Karpas-422 (cell line): Measurements from ENCODE around the gene PRSS35. TPM values are rescaled to one million over a fixed set of nuclear protein-coding genes. Genes with fewer than 3 reads are reported as not detected.

Experiments used
- DNase-seq: peaks from one replicate; pipeline ENCODE4 v3.0.0-alpha.2; 2015
- H2AFZ ChIP-seq: fragments of 200-600 bp; sonication (generic); 2 replicates; pipeline ENCODE4 v1.6.1; 2014; ENCODE audit warnings: antibody characterized with exemption, low read length, mixed read lengths
- H3K27ac ChIP-seq: fragments of 200-600 bp; sonication (generic); 2 replicates; pipeline ENCODE4 v1.5.1; 2014; ENCODE audit warnings: mild to moderate bottlenecking, low read length, moderate library complexity
- H3K27me3 ChIP-seq: fragments of 200-600 bp; sonication (generic); 2 replicates; pipeline ENCODE4 v1.6.1; 2014; ENCODE audit warnings: low read length, mixed read lengths
- H3K36me3 ChIP-seq: fragments of 200-600 bp; sonication (generic); 2 replicates; pipeline ENCODE4 v1.6.1; 2014; ENCODE audit warnings: low read length, mixed read lengths; ENCODE audit not compliant: insufficient read depth
- H3K4me1 ChIP-seq: fragments of 200-600 bp; sonication (generic); 2 replicates; pipeline ENCODE4 v1.6.1; 2014; ENCODE audit warnings: mild to moderate bottlenecking, low read length, mixed read lengths
- H3K4me2 ChIP-seq: fragments of 200-600 bp; sonication (generic); 2 replicates; pipeline ENCODE4 v1.6.1; 2014; ENCODE audit warnings: low read length, low read depth, mild to moderate bottlenecking; ENCODE audit not compliant: poor library complexity, severe bottlenecking
- H3K4me3 ChIP-seq: fragments of 200-600 bp; sonication (generic); 2 replicates; pipeline ENCODE4 v1.5.1; 2014; ENCODE audit warnings: mild to moderate bottlenecking, antibody characterized with exemption, low read length, mixed read lengths
- H3K79me2 ChIP-seq: fragments of 200-600 bp; sonication (generic); 2 replicates; pipeline ENCODE4 v1.6.1; 2014; ENCODE audit warnings: mild to moderate bottlenecking, low read length, mixed read lengths
- H3K9ac ChIP-seq: fragments of 200-600 bp; sonication (generic); 2 replicates; pipeline ENCODE4 v1.6.0; 2014; ENCODE audit warnings: low read length
- H3K9me2 ChIP-seq: fragments of 200-600 bp; sonication (generic), shearing (Covaris generic); replicated peaks from 2 replicates; pipeline ENCODE4 v1.6.0; 2014; ENCODE audit warnings: mild to moderate bottlenecking, low read length, moderate library complexity; ENCODE audit not compliant: insufficient read depth
- H3K9me3 ChIP-seq: fragments of 300-700, 200-600 bp; sonication (generic); 2 replicates; pipeline ENCODE4 v1.6.1; 2014; ENCODE audit warnings: low read length, mixed read lengths
- H4K20me1 ChIP-seq: fragments of 200-600 bp; sonication (generic); 2 replicates; pipeline ENCODE4 v1.6.1; 2014; ENCODE audit warnings: mild to moderate bottlenecking, antibody characterized with exemption, low read length, low read depth; ENCODE audit not compliant: insufficient read depth
- total RNA-seq: library from RNA; depleted of rRNA; stranded (reverse); fragments of >200 nt; shearing (Covaris generic); gene quantifications from 2 replicates; pipeline ENCODE4 v1.2.3, GENCODE V29; 2014; ENCODE audit warnings: low replicate concordance; rRNA removed

PRSS35 gene
- total RNA-seq = not detected in 2 replicates

- Histone ChIP-seq H3K9ac (no peak within 1 kb of the TSS), H2AFZ (no peak within 1 kb of the TSS)
- DNase-seq = no peak
Measured at GRCh38 chr6:83511901-83512681, at the start of gene PRSS35. Gene PRSS35 (plus strand): TSS chr6:83512534. CDS start chr6:83523442, 10,908 bp downstream.

DNA sequence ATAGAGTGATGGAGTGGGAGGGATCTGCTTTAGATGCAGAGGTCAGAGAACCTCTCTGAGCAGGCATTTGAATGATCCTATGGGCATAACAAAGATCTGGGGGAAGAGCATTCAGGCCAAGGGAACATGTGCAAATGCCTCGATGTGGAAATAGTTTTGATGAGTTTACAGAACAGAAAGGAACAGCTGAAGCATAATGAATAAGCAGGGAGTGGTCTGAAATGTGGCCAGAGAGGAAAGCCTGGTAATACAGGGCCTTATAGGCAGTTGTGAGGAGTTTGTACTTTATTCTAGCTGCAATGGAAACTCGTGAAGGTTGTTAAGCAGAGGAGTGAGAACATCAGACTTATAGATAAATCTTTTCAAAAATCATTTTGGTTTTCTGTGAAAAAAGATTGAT lies 48.4 kb upstream of the PRSS35 start:
- H3K9me3 ChIP-seq = no peaks in the 10 kb centered on the region
- no peak for DNase-seq
- no peaks in the 10 kb centered on the region for H4K20me1 ChIP-seq
- H3K27ac ChIP-seq = no peak overlapping the region
- H3K9me2 ChIP-seq = no peaks in the 10 kb centered on the region
- H3K9ac ChIP-seq = no peak overlapping the region
- no peaks in the 10 kb centered on the region for H3K36me3 ChIP-seq
- no peak overlapping the region for H3K4me3 ChIP-seq
- no peaks in the 10 kb centered on the region for H3K79me2 ChIP-seq
- H2AFZ ChIP-seq = no peak overlapping the region
- H3K4me1 ChIP-seq = no peaks in the 10 kb centered on the region
- H3K4me2 ChIP-seq = no peak overlapping the region
- no peaks in the 10 kb centered on the region for H3K27me3 ChIP-seq

More at GRCh38 chr6:83511901-83512681, at the start of gene PRSS35:
- Histone ChIP-seq H3K4me2 (no peak within 1 kb of the TSS), H4K20me1 (no peaks in the 10 kb centered on the region), H3K36me3 (no peaks in the 10 kb centered on the region), H3K27ac (no peak within 1 kb of the TSS), H3K4me1 (no peaks in the 10 kb centered on the region), H3K27me3 (no peaks in the 10 kb centered on the region), H3K79me2 (no peaks in the 10 kb centered on the region), H3K9me3 (no peaks in the 10 kb centered on the region), H3K4me3 (no peak within 1 kb of the TSS), H3K9me2 (no peaks in the 10 kb centered on the region)

- H4K20me1 ChIP-seq = no peaks in the 10 kb centered on the region
- H3K79me2 ChIP-seq = no peaks in the 10 kb centered on the region
- no peak overlapping the region for H3K4me2 ChIP-seq
- H3K4me1 ChIP-seq = no peaks in the 10 kb centered on the region
- H3K9me2 ChIP-seq = no peaks in the 10 kb centered on the region
- H3K27me3 ChIP-seq = no peaks in the 10 kb centered on the region
- no peaks in the 10 kb centered on the region for H3K9me3 ChIP-seq
- no peak overlapping the region for H3K9ac ChIP-seq
- no peak overlapping the region for H3K4me3 ChIP-seq
- H3K27ac ChIP-seq = no peak overlapping the region
- no peak for DNase-seq
- no peaks in the 10 kb centered on the region for H3K36me3 ChIP-seq
- no peak overlapping the region for H2AFZ ChIP-seq
Measured at GRCh38 chr6:83464381-83465140, 47.8 kb upstream of the PRSS35 start.

- H3K9ac ChIP-seq = no peak overlapping the region
- H3K79me2 ChIP-seq = no peaks in the 10 kb centered on the region
- no peak overlapping the region for H3K27ac ChIP-seq
- no peaks in the 10 kb centered on the region for H3K27me3 ChIP-seq
- H4K20me1 ChIP-seq = no peaks in the 10 kb centered on the region
- no peak overlapping the region for H3K4me2 ChIP-seq
- H2AFZ ChIP-seq = no peak overlapping the region
- no peaks in the 10 kb centered on the region for H3K9me3 ChIP-seq
- H3K9me2 ChIP-seq = no peaks in the 10 kb centered on the region
- DNase-seq = no peak
- H3K4me3 ChIP-seq = no peak overlapping the region
- H3K36me3 ChIP-seq = no peaks in the 10 kb centered on the region
- H3K4me1 ChIP-seq = no peaks in the 10 kb centered on the region
Measured at GRCh38 chr6:83466328-83466727, 46.0 kb upstream of the PRSS35 start.

- Histone ChIP-seq H3K36me3 (no peaks in the 10 kb centered on the region), H2AFZ (peak overlapping the region; percentile 43; the same call in 1 of the 2 replicates), H3K4me2 (no peak overlapping the region)
Measured at GRCh38 chr6:83467620-83468036, 44.7 kb upstream of the PRSS35 start.

DNA sequence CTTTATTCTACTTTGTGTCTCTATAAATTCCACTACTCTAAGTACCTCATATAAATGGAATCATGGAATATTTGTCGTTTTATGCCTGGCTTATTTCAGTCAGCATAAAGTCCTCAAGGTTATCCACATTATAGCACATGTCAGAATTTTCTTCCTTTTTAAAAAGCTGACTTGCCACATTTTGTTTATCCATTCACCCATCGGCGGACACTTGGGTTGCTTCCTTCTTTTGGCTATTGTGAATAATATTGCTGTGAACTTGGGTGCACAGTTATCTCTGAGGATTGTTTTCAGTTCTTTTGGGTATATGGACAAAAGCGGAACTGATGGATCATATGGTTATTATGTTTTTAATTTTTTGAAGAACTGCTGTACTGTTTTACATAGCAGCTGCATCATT lies 42.3 kb upstream of the PRSS35 start:
- no peaks in the 10 kb centered on the region for H3K27me3 ChIP-seq
- H3K9me2 ChIP-seq = no peaks in the 10 kb centered on the region
- no peak overlapping the region for H3K9ac ChIP-seq
- H3K36me3 ChIP-seq = no peaks in the 10 kb centered on the region
- H3K4me1 ChIP-seq = no peaks in the 10 kb centered on the region
- H3K27ac ChIP-seq = no peak overlapping the region
- no peak overlapping the region for H2AFZ ChIP-seq
- H3K79me2 ChIP-seq = no peaks in the 10 kb centered on the region
- H3K4me2 ChIP-seq = no peak overlapping the region
- no peaks in the 10 kb centered on the region for H4K20me1 ChIP-seq
- no peak for DNase-seq
- H3K9me3 ChIP-seq = no peaks in the 10 kb centered on the region
- no peak overlapping the region for H3K4me3 ChIP-seq

More at GRCh38 chr6:83467620-83468036, 44.7 kb upstream of the PRSS35 start:
- Histone ChIP-seq H3K27ac (no peak overlapping the region), H3K4me3 (no peak overlapping the region), H3K79me2 (no peaks in the 10 kb centered on the region), H3K9me2 (no peaks in the 10 kb centered on the region), H3K9ac (no peak overlapping the region), H3K9me3 (no peaks in the 10 kb centered on the region), H3K27me3 (no peaks in the 10 kb centered on the region), H4K20me1 (no peaks in the 10 kb centered on the region), H3K4me1 (no peaks in the 10 kb centered on the region)
- no peak for DNase-seq

DNA sequence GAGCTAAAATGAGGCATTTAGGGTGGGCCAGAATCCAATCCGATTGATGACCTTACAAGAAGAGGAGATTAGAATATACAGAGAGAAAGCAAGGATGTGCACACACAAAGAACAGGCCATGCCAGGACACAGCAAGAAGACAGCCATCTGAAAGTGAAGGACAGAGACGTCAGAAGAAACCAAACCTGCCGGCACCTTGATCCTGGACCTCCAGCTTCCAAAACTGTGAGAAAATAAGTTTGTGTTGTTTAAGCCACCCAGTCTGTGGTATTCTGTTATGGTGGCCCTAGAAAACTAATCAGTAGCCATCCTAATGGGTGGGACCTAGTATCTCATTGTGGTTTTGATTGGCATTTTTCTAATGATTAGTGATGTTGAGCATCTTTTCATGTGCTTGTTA lies 41.7 kb upstream of the PRSS35 start:
- Histone ChIP-seq H3K9me2 (no peaks in the 10 kb centered on the region), H4K20me1 (no peaks in the 10 kb centered on the region), H3K27ac (no peak overlapping the region), H3K4me2 (no peak overlapping the region), H3K79me2 (no peaks in the 10 kb centered on the region), H3K9me3 (no peaks in the 10 kb centered on the region), H3K9ac (no peak overlapping the region), H3K27me3 (no peaks in the 10 kb centered on the region), H2AFZ (no peak overlapping the region), H3K4me1 (no peaks in the 10 kb centered on the region), H3K4me3 (no peak overlapping the region), H3K36me3 (no peaks in the 10 kb centered on the region)
- no peak for DNase-seq

- Histone ChIP-seq H2AFZ (no peak overlapping the region), H3K4me3 (no peak overlapping the region), H3K9ac (no peak overlapping the region), H4K20me1 (no peaks in the 10 kb centered on the region), H3K9me2 (no peaks in the 10 kb centered on the region), H3K27ac (no peak overlapping the region), H3K4me2 (no peak overlapping the region), H3K79me2 (no peaks in the 10 kb centered on the region), H3K4me1 (no peaks in the 10 kb centered on the region), H3K9me3 (no peaks in the 10 kb centered on the region), H3K27me3 (no peaks in the 10 kb centered on the region), H3K36me3 (no peaks in the 10 kb centered on the region)
- no peak for DNase-seq
Measured at GRCh38 chr6:83472767-83473166, 39.6 kb upstream of the PRSS35 start.
